Fibroblast of skin of scalp (primary cell): ENCODE measurements around the gene RANBP6.
A peak's percentile ranks its signal among the peaks of the same experiment; 100 is the strongest.

Experiments
- DNase-seq: peaks from one replicate; pipeline ENCODE4 v3.0.0-alpha.2; 2013

RANBP6 gene

DNA sequence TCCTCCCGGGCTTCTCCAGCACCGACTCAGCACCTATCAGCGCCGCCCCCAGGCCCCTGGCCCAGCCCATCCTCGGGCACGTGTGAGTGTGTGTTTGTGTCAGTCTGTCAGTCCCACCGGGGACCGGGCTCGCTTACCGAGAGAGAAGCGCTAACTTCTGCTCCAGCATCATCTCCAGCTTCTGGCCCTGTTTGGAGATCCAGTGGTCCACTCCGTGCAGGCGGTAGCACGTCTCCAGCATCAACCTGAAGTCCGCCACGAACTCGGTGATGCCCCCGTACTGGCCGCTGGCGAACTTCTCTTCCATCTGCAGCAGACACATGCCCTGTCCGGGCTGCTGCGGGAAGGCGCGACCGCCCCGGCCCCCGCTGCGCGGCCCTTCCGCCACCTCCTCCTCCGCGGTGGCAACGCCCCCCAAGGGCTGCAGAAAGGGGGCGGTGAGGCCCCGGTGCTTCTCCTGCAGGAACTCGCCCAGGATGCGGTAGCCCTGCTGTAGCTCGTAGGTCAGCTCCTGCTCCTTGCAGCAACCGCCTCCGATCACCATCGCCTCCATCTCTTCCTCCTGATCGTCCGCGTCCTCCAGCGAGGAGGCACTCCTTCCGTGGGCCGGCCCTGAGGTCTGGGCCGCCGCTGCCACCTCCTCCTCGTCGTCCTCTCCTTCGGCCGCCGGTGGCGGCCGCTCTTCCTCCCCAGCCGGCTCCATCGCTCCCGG, 8.2 kb downstream of the RANBP6 start:
- peak; percentile 69 for DNase-seq

- no peak for DNase-seq
Measured at GRCh38 chr9:6006749-6007057, 8.7 kb downstream of the RANBP6 start.

GRCh38 chr9:6000955-6001354, 14.5 kb downstream of the RANBP6 start:
- DNase-seq = no peak

DNA sequence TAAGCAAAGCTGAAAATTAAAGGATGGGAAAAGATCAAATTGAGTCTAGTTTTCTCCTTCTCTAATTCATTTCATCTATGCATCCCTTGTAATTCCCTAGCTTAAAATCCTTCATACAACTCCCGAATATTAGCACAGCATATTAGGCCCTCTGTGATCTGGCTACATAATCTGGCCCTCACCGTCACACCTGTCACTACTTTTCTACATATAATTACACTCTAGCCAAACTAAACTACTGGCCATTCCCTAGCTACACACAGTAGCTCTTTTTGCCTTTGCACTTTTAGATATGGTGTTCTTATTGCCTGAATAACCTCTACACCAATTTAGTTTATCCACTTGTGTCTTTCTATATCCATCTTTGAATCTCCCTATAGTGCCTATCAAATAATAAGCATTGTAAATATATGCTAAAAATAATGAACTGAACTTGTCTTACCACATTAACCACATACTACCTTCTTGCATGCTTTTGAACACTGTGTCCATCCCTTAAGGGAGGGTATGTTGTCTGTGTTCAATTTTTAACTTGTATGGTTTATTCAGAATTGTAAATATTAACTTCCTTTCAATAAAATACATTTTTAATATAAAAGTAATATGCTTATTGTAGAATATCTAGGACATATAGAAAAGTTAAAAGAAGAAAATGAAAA, 15.9 kb downstream of the RANBP6 start:
- DNase-seq = no peak

DNA sequence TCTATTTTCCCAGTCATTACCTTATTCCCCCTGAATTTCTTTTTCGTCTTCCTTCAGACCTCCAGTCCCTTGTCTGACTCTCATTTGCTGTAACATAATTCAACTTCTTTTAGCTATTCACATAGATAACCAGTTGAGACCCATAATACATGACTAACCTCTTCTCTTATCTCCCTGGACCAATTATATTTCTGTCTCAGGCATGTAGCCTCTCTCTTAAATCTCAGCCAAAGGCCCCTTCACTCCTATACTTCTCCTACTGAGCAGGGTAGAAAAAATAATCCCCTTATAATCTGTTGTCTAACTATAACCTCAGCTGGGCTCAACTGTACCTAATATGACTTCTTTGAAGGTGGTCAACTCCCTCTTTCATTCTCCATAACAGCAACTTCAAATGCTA, 20.9 kb downstream of the RANBP6 start:
- no peak for DNase-seq

DNA sequence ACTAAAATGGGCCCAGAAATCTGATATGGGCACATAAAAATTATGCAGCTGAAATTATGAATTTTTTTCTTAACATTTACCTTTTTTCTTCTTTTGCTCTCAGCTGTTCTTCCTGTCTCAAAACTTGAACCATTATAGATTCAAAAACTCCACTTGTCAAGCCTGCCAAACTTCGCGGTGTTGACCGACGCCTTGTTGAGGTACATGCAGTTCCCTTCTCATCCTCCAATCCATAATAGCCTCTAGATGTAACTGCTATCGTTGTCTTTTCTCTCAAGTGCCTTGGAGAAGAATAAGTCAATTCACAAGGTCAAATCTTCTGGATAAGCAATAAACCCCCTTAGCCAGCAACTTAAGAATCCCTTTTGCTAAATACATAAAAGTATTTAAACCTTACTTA, 27.2 kb downstream of the RANBP6 start:
- DNase-seq = no peak

GRCh38 chr9:5983042-5983441, 32.4 kb downstream of the RANBP6 start:
- no peak for DNase-seq

- DNase-seq = no peak
Measured at GRCh38 chr9:5982317-5982716, 33.1 kb downstream of the RANBP6 start.

- no peak for DNase-seq
Measured at GRCh38 chr9:5978523-5978922, 36.9 kb downstream of the RANBP6 start.

DNA sequence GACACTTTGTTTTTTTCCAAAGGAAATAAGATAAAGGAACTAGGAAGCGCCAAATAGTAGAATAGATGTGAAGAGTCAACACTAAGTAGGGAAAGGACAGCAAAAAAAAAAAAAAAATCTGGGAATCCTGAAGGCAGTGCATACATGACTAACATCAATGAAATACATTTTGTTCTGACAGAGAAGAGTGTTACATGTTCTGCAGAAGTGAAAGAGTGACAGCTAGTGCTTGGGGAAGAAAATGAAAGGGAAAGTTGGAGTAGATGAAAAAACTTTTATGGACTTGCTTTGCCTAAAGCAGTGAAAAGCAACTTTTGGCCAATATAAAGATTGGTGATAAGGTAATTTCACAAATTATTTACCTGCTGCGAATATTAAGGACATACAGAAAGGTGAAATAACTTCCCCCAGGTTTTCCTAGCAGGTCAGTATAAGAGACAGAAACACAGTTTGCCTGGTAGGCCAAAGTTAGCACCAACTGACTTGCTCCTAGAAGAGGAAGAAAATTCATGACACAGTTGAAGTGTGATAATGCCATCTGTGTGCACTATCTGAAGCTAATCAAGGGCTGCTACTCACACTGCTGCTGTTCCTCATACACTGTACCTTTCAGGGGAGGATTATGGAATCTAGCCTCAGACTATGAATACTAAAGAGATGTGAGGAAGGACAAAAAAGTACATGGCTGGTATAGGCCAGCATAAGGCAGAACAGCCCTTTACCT, 38.6 kb downstream of the RANBP6 start:
- DNase-seq = no peak

- peak; percentile 21 for DNase-seq
Measured at GRCh38 chr9:5971740-5972139, 43.7 kb downstream of the RANBP6 start.
